Endothelial cell of umbilical vein (primary cell): ENCODE data around the gene SERPINB7. TPM values are rescaled to one million over a fixed set of nuclear protein-coding genes. Genes with fewer than 3 reads are reported as not detected.
A peak's percentile ranks its signal among the peaks of the same experiment; 100 is the strongest.

Experiments used
- BruUV-seq: library from RNA; stranded (reverse); fragments of 400-500 nt; replicated peaks from 2 replicates; lab custom pipeline; 2021; lab: Mats Ljungman, UMichigan
- CTCF ChIA-PET: fragments of 300-600, 350-600 bp; sonication (Branson Sonifier 250); formaldehyde crosslinking; loops from one replicate; lab custom pipeline; 2021; ENCODE audit warnings: antibody characterized with exemption, inconsistent platforms; lab: Charles Lee
- POLR2A ChIA-PET: fragments of 300-600, 350-600 bp; sonication (Branson Sonifier 250); formaldehyde crosslinking; loops from one replicate; lab custom pipeline; 2021; ENCODE audit warnings: antibody characterized with exemption, inconsistent platforms; lab: Charles Lee
- DNase-seq: peaks from one replicate; pipeline ENCODE4 v3.0.0-alpha.2; 2011; ENCODE audit warnings: low read depth, low spot score
- FAIRE-seq: peaks from 2 replicates; lab custom pipeline; 2011; peaks lifted over from hg19 to GRCh38; lab: Jason Lieb, UNC
- H2AFZ ChIP-seq: 2 replicates; pipeline ENCODE4 v1.6.0; 2012; ENCODE audit warnings: low read depth, low read length, control low read depth, inconsistent platforms
- H3K27ac ChIP-seq: 2 replicates; pipeline ENCODE4 v1.5.1; 2011; ENCODE audit warnings: low read depth, mild to moderate bottlenecking, control low read depth, low read length, moderate library complexity; ENCODE audit not compliant: insufficient read depth
- H3K27me3 ChIP-seq, 2 experiments: 2 replicates each; pipeline versions ENCODE4 v1.6.0 to v1.6.1; 2011; ENCODE audit warnings: low read length in 2 of 2, mixed read lengths in 1 of 2; ENCODE audit not compliant: control insufficient read depth in 2 of 2, insufficient read depth in 2 of 2
- H3K36me3 ChIP-seq, 2 experiments: 2 replicates in 1 of 2; 3 replicates in 1 of 2; pipeline ENCODE4 v1.5.1; 2011; ENCODE audit warnings: low read length in 2 of 2, mild to moderate bottlenecking in 1 of 2, moderate library complexity in 1 of 2; ENCODE audit not compliant: control insufficient read depth in 2 of 2, insufficient read depth in 2 of 2; ENCODE audit errors: extremely low read depth in 1 of 2
- H3K4me1 ChIP-seq: 3 replicates; pipeline ENCODE4 v1.5.1; 2011; ENCODE audit warnings: mild to moderate bottlenecking, low read length; ENCODE audit not compliant: control insufficient read depth, insufficient read depth; ENCODE audit errors: extremely low read depth
- H3K4me2 ChIP-seq: 2 replicates; pipeline ENCODE4 v1.6.1; 2011; ENCODE audit warnings: low read length, control low read depth, mixed read lengths; ENCODE audit not compliant: insufficient read depth
- H3K4me3 ChIP-seq, 3 experiments: fragments of 200-600 bp in 1 of 3; sonication (generic), shearing (Covaris generic) in 1 of 3; replicated peaks in 1 of 3; 2 replicates each; pipeline ENCODE4 v1.5.1; 2011 to 2016; ENCODE audit warnings: control low read depth in 3 of 3, low read length in 3 of 3, mild to moderate bottlenecking in 2 of 3, inconsistent platforms in 1 of 3, low read depth in 1 of 3, moderate library complexity in 1 of 3; ENCODE audit not compliant: insufficient read depth in 1 of 3
- H3K79me2 ChIP-seq: 2 replicates; pipeline ENCODE4 v1.6.0; 2012; ENCODE audit warnings: low read length, inconsistent platforms; ENCODE audit not compliant: control insufficient read depth, insufficient read depth
- H3K9ac ChIP-seq: replicated peaks from 2 replicates; pipeline ENCODE3; 2011; ENCODE audit warnings: low read length, control low read depth; ENCODE audit not compliant: insufficient read depth; ENCODE audit errors: extremely low read depth
- H3K9me1 ChIP-seq: replicated peaks from 3 replicates; pipeline ENCODE4 v1.6.0; 2011; ENCODE audit warnings: mild to moderate bottlenecking, low read length; ENCODE audit not compliant: control insufficient read depth, insufficient read depth; ENCODE audit errors: extremely low read depth
- H3K9me3 ChIP-seq: replicated peaks from 2 replicates; pipeline ENCODE4 v1.5.1; 2012; ENCODE audit warnings: low read length, inconsistent platforms; ENCODE audit not compliant: control insufficient read depth, insufficient read depth
- H4K20me1 ChIP-seq: replicated peaks from 2 replicates; pipeline ENCODE3; 2011; ENCODE audit warnings: mild to moderate bottlenecking, low read length; ENCODE audit not compliant: control insufficient read depth, insufficient read depth; ENCODE audit errors: extremely low read depth
- CTCF ChIP-seq, 2 donors: IDR thresholded peaks; 1 replicate in 1 of 2; 2 replicates in 1 of 2; pipeline ENCODE4 v1.5.1; 2011; ENCODE audit warnings: low read length in 2 of 2, mild to moderate bottlenecking in 2 of 2, moderate library complexity in 2 of 2, control low read depth in 1 of 2, inconsistent platforms in 1 of 2, low read depth in 1 of 2; ENCODE audit not compliant: insufficient read depth in 1 of 2; ENCODE audit errors: extremely low read depth in 1 of 2
- EZH2 ChIP-seq: IDR thresholded peaks from 2 replicates; pipeline ENCODE4 v1.6.1; 2012; ENCODE audit warnings: borderline replicate concordance, low read depth, mild to moderate bottlenecking, moderate library complexity, low read length, inconsistent platforms; ENCODE audit not compliant: severe bottlenecking
- FOS ChIP-seq: IDR thresholded peaks from 2 replicates; pipeline ENCODE4 v1.6.1; 2011; ENCODE audit warnings: mild to moderate bottlenecking, low read length, moderate library complexity, borderline replicate concordance; ENCODE audit not compliant: insufficient read depth
- GATA2 ChIP-seq: IDR thresholded peaks from 2 replicates; pipeline ENCODE4 v1.7.0; 2011; ENCODE audit warnings: low read depth, mild to moderate bottlenecking, moderate library complexity, mixed read lengths, low read length; ENCODE audit not compliant: insufficient read length, insufficient read depth
- JUN ChIP-seq: IDR thresholded peaks from 2 replicates; pipeline ENCODE4 v1.6.1; 2011; ENCODE audit warnings: borderline replicate concordance, low read depth; ENCODE audit not compliant: insufficient read length, insufficient read depth
- MAX ChIP-seq: IDR thresholded peaks from 2 replicates; pipeline ENCODE4 v1.6.1; 2011; ENCODE audit not compliant: insufficient read depth, insufficient read length
- MYC ChIP-seq: IDR thresholded peaks from one replicate; pipeline ENCODE4 v1.6.1; 2011; ENCODE audit warnings: mild to moderate bottlenecking, low read depth, low read length
- POLR2A ChIP-seq: IDR thresholded peaks from 2 replicates; pipeline ENCODE4 v1.6.1; 2012; ENCODE audit warnings: low read depth, mild to moderate bottlenecking, control low read depth, low read length
- POLR2AphosphoS5 ChIP-seq: IDR thresholded peaks from 2 replicates; pipeline ENCODE4 v1.6.1; 2012; ENCODE audit warnings: low read depth, mild to moderate bottlenecking, control low read depth, low read length, moderate library complexity; ENCODE audit not compliant: insufficient read depth
- dilution Hi-C: fragments of 300-500 bp; cut with MboI; formaldehyde crosslinking; loops from one replicate; pipeline ENCODE4 v1.15.0; 2019; ENCODE audit warnings: low sequenced_read_pairs; ENCODE audit not compliant: extremely low pct_ligation_motif_present
- intact Hi-C: fragments of 100-400 bp; cut with micrococcal nuclease; formaldehyde crosslinking; loops from one replicate; pipeline ENCODE4 v1.10.0; 2022
- polyA plus RNA-seq, 4 experiments: library from polyadenylated mRNA; depleted of rRNA in 3 of 4; stranded (reverse) in 3 of 4; unstranded in 1 of 4; fragments of >200 nt; gene quantifications; 2 replicates each; pipeline versions ENCODE4 v1.2.1 to v1.2.3, GENCODE V29; 2011 to 2012; ENCODE audit warnings: missing spikeins in 1 of 4
- total RNA-seq: library from RNA; stranded (reverse); gene quantifications from 2 replicates; pipeline ENCODE4 v1.2.3, GENCODE V29; 2021

Gene SERPINB7
- total and polyA plus RNA-seq, 2 donors (not counting 3 experiments of a cell fraction or from before 2014, with no cell fraction given) = not detected

- intact Hi-C loops (loop anchor here (2.0 kb wide), 1 partner anchor 37 kb away; no protein-coding TSS in a partner anchor), dilution Hi-C loops (no loop called here)
- no TSS peak for BruUV-seq
- H2AFZ ChIP-seq = no peak overlapping the region
- CTCF ChIA-PET = no interaction called here
- no peaks in the 10 kb centered on the region for H3K4me1 ChIP-seq
- H3K4me2 ChIP-seq = no peak overlapping the region
- no peaks in the 10 kb centered on the region for H4K20me1 ChIP-seq
- TF ChIP-seq EZH2 (no peak), GATA2 (no peak), POLR2A (no peak), MYC (no peak), MAX (no peak), FOS (no peak), JUN (no peak), POLR2AphosphoS5 (no peak), CTCF (IDR thresholded peaks at IDR 0.05; ENCODE audit: extremely low read depth in 1 of 2, insufficient read depth in 1 of 2, low read depth in 1 of 2, low read length in 2 of 2) (no peak)
- no peaks in the 10 kb centered on the region for H3K79me2 ChIP-seq
- POLR2A ChIA-PET = no interaction called here
- H3K36me3 ChIP-seq = no peaks in the 10 kb centered on the region
- no peak overlapping the region for H3K27ac ChIP-seq
- H3K27me3 ChIP-seq = no peaks in the 10 kb centered on the region
- H3K4me3 ChIP-seq = no peak overlapping the region
- FAIRE-seq = peak; percentile 47
- DNase-seq = no peak
- H3K9ac ChIP-seq = no peak overlapping the region
- no peaks in the 10 kb centered on the region for H3K9me1 ChIP-seq
- no peaks in the 10 kb centered on the region for H3K9me3 ChIP-seq
Observed at GRCh38 chr18:63765837-63766236, 9.4 kb upstream of the SERPINB7 start.
